ENCODE measurements around the gene DNASE1L2.

The DNASE1L2 gene

GRCh38 chr16:2270588-2271470 is 34.6 kb downstream of the DNASE1L2 start:
- DNase-seq (ENCODE audit: low read depth) = no peak

GRCh38 chr16:2271848-2272461 is 35.7 kb downstream of the DNASE1L2 start:
- no peak for DNase-seq (ENCODE audit: low read depth)

DNA sequence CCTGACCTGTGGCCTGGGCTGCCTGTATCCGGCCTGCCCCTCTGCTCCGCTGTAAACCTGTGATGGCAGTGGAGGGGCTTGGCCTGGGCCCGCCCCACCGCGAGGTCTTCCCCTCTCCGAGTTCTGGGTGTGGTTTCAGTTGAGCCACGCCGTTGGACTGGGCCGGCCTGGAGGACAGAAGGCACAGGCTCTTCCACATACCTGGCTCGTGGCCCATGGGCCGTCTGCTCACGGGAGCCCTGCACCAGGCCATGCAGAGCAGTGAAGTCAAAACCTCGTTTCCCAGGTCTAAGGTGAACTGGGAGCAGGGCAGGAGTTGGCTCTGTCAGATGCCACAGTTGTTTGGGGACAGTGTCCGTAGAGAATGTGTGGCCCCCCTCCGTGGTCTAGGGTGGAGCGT is 37.2 kb downstream of the DNASE1L2 start:
- DNase-seq (ENCODE audit: low read depth) = no peak

- no peak for DNase-seq (ENCODE audit: low read depth)
These were observed 37.7 kb downstream of the DNASE1L2 start for GRCh38 chr16:2273931-2274330.

- DNase-seq (ENCODE audit: low read depth) = no peak
These were observed 39.5 kb downstream of the DNASE1L2 start for GRCh38 chr16:2275476-2276367.

DNA sequence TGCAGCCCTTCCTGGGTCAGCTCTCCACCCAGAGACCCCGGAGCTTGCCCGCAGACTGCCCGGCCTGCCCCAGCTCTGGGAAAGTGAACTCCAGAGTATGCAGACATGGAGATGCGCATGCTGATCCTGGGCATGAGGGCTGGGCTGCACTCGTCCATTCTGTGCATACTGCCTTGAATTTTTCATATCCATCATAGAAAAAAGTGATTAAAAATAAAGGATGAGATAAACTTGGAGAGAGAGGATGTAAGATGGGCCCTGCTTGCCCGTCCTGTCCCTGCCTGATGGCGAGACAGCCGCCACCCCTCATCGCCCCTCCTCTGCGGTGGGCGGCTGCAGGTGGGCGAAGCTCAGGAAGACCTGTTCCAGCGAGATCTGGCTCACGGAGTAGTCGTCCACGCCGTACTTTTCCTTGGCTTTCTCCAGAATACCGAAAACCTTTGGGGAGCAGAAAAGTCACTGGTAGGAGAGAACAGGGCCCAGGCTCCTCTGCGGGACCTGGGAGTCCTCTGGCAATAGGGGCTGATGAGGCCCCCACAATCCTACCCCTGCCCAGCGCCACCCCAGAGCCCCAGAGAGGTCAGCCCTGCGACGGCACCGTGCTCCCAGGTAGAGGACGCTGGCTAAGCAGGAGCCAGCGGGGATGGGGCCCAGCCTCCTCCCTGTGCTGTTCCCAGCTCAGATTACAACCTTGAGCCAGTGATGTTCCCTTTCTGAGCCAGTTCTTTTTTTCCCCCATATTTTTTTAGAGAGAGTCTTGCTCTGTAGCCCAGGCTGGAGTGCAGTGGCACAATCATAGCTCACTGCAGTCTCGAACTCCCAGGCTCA is 40.3 kb downstream of the DNASE1L2 start:
- no peak for DNase-seq (ENCODE audit: low read depth)

GRCh38 chr16:2277466-2278271 is 41.4 kb downstream of the DNASE1L2 start:
- no peak for DNase-seq (ENCODE audit: low read depth)

DNA sequence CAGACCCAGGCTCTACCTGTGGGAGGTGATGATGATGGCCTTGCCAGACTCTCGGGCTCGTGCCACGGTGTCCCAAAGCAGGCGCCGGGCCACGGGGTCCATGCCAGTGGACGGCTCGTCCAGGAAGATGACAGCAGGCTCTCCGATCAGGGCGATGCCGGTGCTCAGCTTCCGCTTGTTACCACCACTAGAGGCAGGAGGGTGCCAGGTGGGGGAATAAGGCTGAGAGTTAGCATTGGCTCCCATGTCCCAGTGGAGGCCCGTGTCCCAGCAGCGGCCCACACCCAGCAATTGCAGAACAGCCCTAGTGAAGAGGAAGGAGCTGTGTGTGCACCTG is 42.0 kb downstream of the DNASE1L2 start:
- no peak for DNase-seq (ENCODE audit: low read depth)

DNA sequence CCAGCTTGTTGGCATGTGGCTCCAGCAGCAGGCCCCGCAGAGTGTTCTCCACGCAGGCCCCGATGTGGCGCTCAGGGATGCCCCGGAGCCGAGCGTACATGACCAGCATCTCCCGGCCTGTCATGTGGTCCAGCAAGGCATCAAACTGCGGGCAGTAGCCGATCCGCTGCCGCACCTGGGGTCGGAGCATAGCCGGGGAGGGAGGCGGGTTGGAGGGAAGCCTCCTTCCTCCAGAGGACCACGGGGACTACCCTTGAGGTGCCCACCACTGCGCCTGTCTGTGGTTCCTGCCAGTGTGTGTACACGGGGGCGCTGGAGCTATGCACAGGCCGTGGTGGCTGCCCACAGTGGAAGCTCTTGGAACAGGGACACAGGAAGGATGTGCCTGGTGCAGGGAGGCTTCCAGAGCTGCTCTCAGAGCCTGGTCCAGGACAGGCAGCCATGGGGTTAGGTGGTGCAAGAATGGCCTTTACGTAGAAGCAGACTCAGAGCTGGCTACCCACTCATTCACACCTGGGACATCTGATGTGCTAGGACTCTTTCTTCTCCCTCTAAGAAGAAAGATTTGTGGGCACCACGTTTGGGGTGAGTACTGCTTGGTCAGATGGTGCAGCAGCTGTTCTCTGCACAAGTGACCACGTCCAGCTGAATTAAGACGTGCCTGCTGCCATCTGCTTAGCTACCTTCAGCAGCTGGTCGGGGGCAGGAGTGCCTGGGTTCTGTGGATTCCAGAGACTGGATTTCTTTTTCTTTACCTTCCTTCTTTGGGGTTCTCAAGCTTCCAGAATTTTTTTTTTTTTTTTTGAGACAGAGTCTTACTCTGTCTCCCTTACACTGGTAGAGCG is 42.9 kb downstream of the DNASE1L2 start:
- DNase-seq (ENCODE audit: low read depth) = no peak

DNA sequence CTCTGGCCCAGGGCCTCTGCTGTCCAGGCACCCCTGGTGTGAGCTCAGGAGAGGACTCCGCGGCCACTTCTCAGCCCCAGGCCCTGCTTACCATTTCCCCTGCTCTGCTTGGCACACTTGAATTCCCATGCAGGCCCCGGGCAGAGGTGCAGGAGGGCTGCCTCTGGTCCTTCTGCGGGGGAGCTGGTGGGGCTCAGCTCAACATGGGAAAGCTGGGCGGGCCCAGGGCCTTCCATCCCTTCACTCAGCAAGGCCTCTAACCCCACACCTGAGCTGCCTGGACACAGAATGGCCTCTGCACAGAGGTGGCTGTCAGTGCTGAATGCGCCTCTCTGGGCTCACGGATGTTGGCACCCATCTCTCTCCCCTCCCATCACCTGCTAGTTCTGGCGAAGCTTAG is 44.2 kb downstream of the DNASE1L2 start:
- no peak for DNase-seq (ENCODE audit: low read depth)

DNA sequence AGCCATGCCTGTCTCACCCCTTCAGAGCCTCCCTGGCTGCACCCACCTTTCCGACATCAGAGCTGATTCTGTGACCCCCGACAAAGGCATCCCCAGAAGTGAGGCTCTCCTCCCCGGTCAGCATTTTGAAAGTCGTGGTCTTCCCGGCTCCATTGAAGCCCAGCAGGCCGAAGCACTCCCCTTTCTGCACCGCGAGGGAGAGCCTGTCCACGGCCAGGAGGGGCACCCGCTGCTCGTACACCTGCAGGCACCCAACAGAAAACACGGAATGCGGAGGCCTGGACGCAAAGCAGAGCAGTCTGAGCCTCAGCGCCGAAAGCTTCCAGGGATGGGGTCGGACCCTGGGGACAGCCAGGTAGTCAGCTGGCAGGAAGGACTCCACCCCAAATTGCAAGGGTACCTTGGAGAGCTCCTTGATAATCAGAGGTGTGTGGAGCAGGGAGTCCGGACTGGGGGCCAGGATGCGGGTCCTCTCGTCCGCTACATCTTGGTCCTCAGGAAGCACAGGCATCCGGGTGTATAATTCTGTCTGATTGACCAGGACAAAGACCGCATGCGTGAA is 44.8 kb downstream of the DNASE1L2 start:
- DNase-seq (ENCODE audit: low read depth) = no peak

DNA sequence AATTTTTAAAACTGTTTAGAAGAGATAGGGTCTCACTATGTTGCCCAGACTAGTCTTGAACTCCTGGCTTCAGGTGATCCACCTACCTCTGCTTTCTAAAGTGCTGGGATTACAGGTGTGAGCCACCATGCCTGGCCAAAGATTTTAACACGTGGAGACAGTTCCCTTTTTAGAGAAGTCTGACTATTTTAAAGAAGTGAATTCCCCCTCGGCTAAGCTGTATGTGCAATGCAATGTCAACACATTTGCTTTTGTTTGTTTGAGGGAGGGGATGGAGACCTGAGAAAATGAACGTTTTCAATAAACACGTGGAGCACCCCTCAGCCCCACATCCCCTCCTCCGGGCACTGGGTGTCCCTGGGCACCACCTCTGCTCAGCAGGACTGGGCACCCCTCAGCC is 46.0 kb downstream of the DNASE1L2 start:
- no peak for DNase-seq (ENCODE audit: low read depth)

GRCh38 chr16:2282866-2283555 is 46.8 kb downstream of the DNASE1L2 start:
- DNase-seq (ENCODE audit: low read depth) = no peak

GRCh38 chr16:2284001-2284770 is 47.9 kb downstream of the DNASE1L2 start:
- DNase-seq (ENCODE audit: low read depth) = no peak

GRCh38 chr16:2284797-2285576 is 48.7 kb downstream of the DNASE1L2 start:
- DNase-seq (ENCODE audit: low read depth) = no peak

- no peak for DNase-seq (ENCODE audit: low read depth)
These were observed 49.5 kb downstream of the DNASE1L2 start for GRCh38 chr16:2285731-2286191.

- no peak for DNase-seq (ENCODE audit: low read depth)
These were observed 50.3 kb downstream of the DNASE1L2 start for GRCh38 chr16:2286550-2286949.

Data from stimulated activated CD8-positive, alpha-beta memory T cell treated with anti-CD3 and anti-CD28 coated beads, Interleukin-4, amount 100 ng/mL, for 24 hours (primary cell).